ENCODE results near the gene TEX12.

GRCh38 chr11:112128483-112129121, 38.6 kb upstream of the TEX12 start:
- TF ChIP-seq, protein P1, sequence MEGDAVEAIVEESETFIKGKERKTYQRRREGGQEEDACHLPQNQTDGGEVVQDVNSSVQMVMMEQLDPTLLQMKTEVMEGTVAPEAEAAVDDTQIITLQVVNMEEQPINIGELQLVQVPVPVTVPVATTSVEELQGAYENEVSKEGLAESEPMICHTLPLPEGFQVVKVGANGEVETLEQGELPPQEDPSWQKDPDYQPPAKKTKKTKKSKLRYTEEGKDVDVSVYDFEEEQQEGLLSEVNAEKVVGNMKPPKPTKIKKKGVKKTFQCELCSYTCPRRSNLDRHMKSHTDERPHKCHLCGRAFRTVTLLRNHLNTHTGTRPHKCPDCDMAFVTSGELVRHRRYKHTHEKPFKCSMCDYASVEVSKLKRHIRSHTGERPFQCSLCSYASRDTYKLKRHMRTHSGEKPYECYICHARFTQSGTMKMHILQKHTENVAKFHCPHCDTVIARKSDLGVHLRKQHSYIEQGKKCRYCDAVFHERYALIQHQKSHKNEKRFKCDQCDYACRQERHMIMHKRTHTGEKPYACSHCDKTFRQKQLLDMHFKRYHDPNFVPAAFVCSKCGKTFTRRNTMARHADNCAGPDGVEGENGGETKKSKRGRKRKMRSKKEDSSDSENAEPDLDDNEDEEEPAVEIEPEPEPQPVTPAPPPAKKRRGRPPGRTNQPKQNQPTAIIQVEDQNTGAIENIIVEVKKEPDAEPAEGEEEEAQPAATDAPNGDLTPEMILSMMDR (IDR thresholded peaks at IDR 0.05) = no peak
- no peak for TF ChIP-seq POLR2A (IDR thresholded peaks at IDR 0.05)

Data from adrenal gland (tissue), 5 donors.